HepG2 (cell line): ENCODE data around the gene MAD2L2. TPM values are rescaled to one million over a fixed set of nuclear protein-coding genes. Genes with fewer than 3 reads are reported as not detected.

Experiments
- EP300 ChIP-seq, 3 experiments: sonication (generic) in 1 of 3; formaldehyde crosslinking in 1 of 3; IDR thresholded peaks; 2 replicates each; pipeline versions ENCODE4 v1.5.1 to v1.6.1; 2011 to 2020; ENCODE audit warnings: low read depth in 2 of 3, low read length in 2 of 3, borderline replicate concordance in 1 of 3, improper control_type of control experiment in 1 of 3, mild to moderate bottlenecking in 1 of 3, missing genetic modification reagents in 1 of 3, moderate library complexity in 1 of 3
- ESRRA ChIP-seq: sonication (generic); formaldehyde crosslinking; IDR thresholded peaks from 2 replicates; pipeline ENCODE4 v1.5.1; 2020; ENCODE audit warnings: mild to moderate bottlenecking, low read depth, missing genetic modification reagents
- FOXK2 ChIP-seq: fragments of 450-650 bp; IDR thresholded peaks from 2 replicates; pipeline ENCODE4 v1.6.1; 2016
- POLR2A ChIP-seq, 2 experiments: IDR thresholded peaks; 2 replicates each; pipeline ENCODE4 v1.6.1; 2011; ENCODE audit warnings: low read depth in 2 of 2, low read length in 2 of 2, mild to moderate bottlenecking in 1 of 2, moderate library complexity in 1 of 2; ENCODE audit not compliant: insufficient read depth in 1 of 2
- POLR2G ChIP-seq: fragments of 200-400 bp; formaldehyde crosslinking; IDR thresholded peaks from 2 replicates; pipeline ENCODE4 v1.6.1; 2018; ENCODE audit warnings: mild to moderate bottlenecking, low read depth, low read length, moderate library complexity
- SRSF9 ChIP-seq: fragments of 200-400 bp; formaldehyde crosslinking; IDR thresholded peaks from 2 replicates; pipeline ENCODE4 v1.6.1; 2018; ENCODE audit warnings: borderline replicate concordance, mild to moderate bottlenecking, low read depth, low read length; ENCODE audit not compliant: insufficient read depth, poor library complexity, severe bottlenecking
- ZNF124 ChIP-seq: sonication (generic); formaldehyde crosslinking; IDR thresholded peaks from 2 replicates; pipeline ENCODE4 v1.4.0; 2020; ENCODE audit warnings: missing genetic modification reagents
- ZNF292 ChIP-seq: sonication (generic); formaldehyde crosslinking; IDR thresholded peaks from 2 replicates; pipeline ENCODE4 v1.8.1; 2022; ENCODE audit warnings: mild to moderate bottlenecking, low read depth, missing genetic modification reagents, borderline replicate concordance
- ZNF441 ChIP-seq: sonication (generic); formaldehyde crosslinking; IDR thresholded peaks from 2 replicates; pipeline ENCODE4 v1.7.0; 2021; ENCODE audit warnings: missing genetic modification reagents, borderline replicate concordance
- ZSCAN20 ChIP-seq: sonication (generic); formaldehyde crosslinking; IDR thresholded peaks from 2 replicates; pipeline ENCODE4 v1.4.0; 2020; ENCODE audit warnings: missing genetic modification reagents, mild to moderate bottlenecking, borderline replicate concordance
- polyA plus RNA-seq, 8 experiments: library from polyadenylated mRNA; depleted of rRNA in 3 of 8; stranded (reverse) in 7 of 8; unstranded in 1 of 8; fragments of >200 nt; fragmentation: Illumina TruSeq in 4 of 8; extraction: Trizol in 4 of 8; gene quantifications; 2 replicates each; pipeline versions ENCODE4 v1.2.1 to v1.2.3, GENCODE V29; 2011 to 2016; ENCODE audit warnings: low read depth in 4 of 8, missing spikeins in 1 of 8, mixed read lengths in 1 of 8; ENCODE audit not compliant: insufficient read depth in 1 of 8
- total RNA-seq, 5 experiments: library from RNA; depleted of rRNA; stranded (reverse); fragments of >200 nt; fragmentation: Illumina TruSeq; extraction: Trizol; gene quantifications; 2 replicates each; pipeline ENCODE4 v1.2.3, GENCODE V29; 2016; ENCODE audit warnings: low read depth in 1 of 5
- TF ChIP-seq, protein P1 (sequence below): sonication (generic); formaldehyde crosslinking; conservative IDR thresholded peaks from 2 replicates; pipeline ENCODE4 v1.4.0; 2020; ENCODE audit warnings: mild to moderate bottlenecking, missing genetic modification reagents, moderate library complexity
- TF ChIP-seq, protein P2 (sequence below): sonication (generic); formaldehyde crosslinking; IDR thresholded peaks from 2 replicates; pipeline ENCODE4 v1.4.0; 2020; ENCODE audit warnings: missing genetic modification reagents
- TF ChIP-seq, protein P3 (sequence below): sonication (generic); formaldehyde crosslinking; IDR thresholded peaks from 2 replicates; pipeline ENCODE4 v1.5.1; 2020; ENCODE audit warnings: mild to moderate bottlenecking, missing genetic modification reagents, borderline replicate concordance
- TF ChIP-seq, protein P4 (sequence below): sonication (generic); formaldehyde crosslinking; IDR thresholded peaks from 2 replicates; pipeline ENCODE4 v1.4.0; 2020; ENCODE audit warnings: mild to moderate bottlenecking, missing genetic modification reagents

Gene MAD2L2
- total and polyA plus RNA-seq, 2 of the 13 experiments (the other 11 are each of a cell fraction or from before 2014, with no cell fraction given): 51.8 to 53.8 TPM

DNA sequence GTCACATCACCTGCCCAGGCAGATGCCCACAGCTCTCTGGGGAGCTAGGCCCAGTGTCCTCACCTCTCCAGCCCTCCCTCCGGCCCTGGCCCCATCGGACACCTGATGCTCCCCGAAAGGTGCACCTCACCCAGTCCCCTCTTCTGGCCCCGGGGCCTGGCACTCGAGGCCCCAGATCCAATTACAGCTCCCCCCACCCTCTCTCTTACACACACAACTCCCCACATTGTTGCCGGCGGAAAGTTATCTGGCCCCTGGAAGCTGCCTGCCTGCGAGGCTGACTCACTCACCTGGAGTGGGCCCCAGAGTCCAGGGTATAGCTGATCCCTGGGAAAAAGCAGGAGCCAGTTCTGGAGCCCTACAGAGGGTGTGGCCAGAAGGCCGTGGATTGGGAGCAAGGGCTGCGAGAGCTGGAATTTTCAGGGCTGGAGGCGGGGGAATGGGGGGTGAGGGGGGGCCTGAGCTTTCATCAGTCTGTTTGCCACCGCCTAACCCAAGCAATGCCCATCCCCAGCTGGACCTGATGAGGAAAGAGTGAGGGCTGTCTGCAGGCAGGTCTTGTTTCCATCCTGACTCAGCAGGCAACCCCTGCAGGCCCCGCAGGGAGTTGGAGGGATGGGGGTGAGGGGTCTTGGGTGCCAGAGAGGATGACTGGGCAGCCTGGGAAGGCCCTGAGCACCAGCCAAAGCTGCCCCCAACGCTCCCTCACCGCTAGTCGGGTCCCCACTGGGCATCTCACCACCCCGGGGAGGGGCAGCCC, 27.7 kb downstream of the MAD2L2 start (continued):
- TF ChIP-seq, protein P1, sequence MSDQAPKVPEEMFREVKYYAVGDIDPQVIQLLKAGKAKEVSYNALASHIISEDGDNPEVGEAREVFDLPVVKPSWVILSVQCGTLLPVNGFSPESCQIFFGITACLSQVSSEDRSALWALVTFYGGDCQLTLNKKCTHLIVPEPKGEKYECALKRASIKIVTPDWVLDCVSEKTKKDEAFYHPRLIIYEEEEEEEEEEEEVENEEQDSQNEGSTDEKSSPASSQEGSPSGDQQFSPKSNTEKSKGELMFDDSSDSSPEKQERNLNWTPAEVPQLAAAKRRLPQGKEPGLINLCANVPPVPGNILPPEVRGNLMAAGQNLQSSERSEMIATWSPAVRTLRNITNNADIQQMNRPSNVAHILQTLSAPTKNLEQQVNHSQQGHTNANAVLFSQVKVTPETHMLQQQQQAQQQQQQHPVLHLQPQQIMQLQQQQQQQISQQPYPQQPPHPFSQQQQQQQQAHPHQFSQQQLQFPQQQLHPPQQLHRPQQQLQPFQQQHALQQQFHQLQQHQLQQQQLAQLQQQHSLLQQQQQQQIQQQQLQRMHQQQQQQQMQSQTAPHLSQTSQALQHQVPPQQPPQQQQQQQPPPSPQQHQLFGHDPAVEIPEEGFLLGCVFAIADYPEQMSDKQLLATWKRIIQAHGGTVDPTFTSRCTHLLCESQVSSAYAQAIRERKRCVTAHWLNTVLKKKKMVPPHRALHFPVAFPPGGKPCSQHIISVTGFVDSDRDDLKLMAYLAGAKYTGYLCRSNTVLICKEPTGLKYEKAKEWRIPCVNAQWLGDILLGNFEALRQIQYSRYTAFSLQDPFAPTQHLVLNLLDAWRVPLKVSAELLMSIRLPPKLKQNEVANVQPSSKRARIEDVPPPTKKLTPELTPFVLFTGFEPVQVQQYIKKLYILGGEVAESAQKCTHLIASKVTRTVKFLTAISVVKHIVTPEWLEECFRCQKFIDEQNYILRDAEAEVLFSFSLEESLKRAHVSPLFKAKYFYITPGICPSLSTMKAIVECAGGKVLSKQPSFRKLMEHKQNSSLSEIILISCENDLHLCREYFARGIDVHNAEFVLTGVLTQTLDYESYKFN (CRISPR knock-in tag): peak; percentile 86
- TF ChIP-seq ZNF124 (CRISPR knock-in tag) (0 out of 2 replicates have a peak, but pooled peaks have one; percentile 33), ZNF292 (CRISPR knock-in tag) (peak; percentile 73; the same call in 1 of the 2 replicates), ZNF441 (CRISPR knock-in tag) (no peak), SRSF9 (no peak), EP300 (IDR thresholded peaks at IDR 0.05; ENCODE audit: low read depth in 2 of 2, low read length in 2 of 2) (0 out of 4 replicates have a peak, but pooled peaks of 1 of the 2 experiments have one; percentile 32), EP300 (CRISPR knock-in tag; IDR thresholded peaks at IDR 0.05; ENCODE audit: borderline replicate concordance) (no peak), POLR2A (IDR thresholded peaks at IDR 0.05; ENCODE audit: insufficient read depth in 1 of 2, low read depth in 2 of 2, low read length in 2 of 2) (peak; percentile 46 to 52; a peak in 2 of 4 replicates), FOXK2 (no peak), ZSCAN20 (CRISPR knock-in tag) (no peak), POLR2G (peak; percentile 72), ESRRA (CRISPR knock-in tag) (0 out of 2 replicates have a peak, but pooled peaks have one; percentile 31)
- TF ChIP-seq, protein P2, sequence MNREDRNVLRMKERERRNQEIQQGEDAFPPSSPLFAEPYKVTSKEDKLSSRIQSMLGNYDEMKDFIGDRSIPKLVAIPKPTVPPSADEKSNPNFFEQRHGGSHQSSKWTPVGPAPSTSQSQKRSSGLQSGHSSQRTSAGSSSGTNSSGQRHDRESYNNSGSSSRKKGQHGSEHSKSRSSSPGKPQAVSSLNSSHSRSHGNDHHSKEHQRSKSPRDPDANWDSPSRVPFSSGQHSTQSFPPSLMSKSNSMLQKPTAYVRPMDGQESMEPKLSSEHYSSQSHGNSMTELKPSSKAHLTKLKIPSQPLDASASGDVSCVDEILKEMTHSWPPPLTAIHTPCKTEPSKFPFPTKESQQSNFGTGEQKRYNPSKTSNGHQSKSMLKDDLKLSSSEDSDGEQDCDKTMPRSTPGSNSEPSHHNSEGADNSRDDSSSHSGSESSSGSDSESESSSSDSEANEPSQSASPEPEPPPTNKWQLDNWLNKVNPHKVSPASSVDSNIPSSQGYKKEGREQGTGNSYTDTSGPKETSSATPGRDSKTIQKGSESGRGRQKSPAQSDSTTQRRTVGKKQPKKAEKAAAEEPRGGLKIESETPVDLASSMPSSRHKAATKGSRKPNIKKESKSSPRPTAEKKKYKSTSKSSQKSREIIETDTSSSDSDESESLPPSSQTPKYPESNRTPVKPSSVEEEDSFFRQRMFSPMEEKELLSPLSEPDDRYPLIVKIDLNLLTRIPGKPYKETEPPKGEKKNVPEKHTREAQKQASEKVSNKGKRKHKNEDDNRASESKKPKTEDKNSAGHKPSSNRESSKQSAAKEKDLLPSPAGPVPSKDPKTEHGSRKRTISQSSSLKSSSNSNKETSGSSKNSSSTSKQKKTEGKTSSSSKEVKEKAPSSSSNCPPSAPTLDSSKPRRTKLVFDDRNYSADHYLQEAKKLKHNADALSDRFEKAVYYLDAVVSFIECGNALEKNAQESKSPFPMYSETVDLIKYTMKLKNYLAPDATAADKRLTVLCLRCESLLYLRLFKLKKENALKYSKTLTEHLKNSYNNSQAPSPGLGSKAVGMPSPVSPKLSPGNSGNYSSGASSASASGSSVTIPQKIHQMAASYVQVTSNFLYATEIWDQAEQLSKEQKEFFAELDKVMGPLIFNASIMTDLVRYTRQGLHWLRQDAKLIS (CRISPR knock-in tag): no peak
- TF ChIP-seq, protein P3, sequence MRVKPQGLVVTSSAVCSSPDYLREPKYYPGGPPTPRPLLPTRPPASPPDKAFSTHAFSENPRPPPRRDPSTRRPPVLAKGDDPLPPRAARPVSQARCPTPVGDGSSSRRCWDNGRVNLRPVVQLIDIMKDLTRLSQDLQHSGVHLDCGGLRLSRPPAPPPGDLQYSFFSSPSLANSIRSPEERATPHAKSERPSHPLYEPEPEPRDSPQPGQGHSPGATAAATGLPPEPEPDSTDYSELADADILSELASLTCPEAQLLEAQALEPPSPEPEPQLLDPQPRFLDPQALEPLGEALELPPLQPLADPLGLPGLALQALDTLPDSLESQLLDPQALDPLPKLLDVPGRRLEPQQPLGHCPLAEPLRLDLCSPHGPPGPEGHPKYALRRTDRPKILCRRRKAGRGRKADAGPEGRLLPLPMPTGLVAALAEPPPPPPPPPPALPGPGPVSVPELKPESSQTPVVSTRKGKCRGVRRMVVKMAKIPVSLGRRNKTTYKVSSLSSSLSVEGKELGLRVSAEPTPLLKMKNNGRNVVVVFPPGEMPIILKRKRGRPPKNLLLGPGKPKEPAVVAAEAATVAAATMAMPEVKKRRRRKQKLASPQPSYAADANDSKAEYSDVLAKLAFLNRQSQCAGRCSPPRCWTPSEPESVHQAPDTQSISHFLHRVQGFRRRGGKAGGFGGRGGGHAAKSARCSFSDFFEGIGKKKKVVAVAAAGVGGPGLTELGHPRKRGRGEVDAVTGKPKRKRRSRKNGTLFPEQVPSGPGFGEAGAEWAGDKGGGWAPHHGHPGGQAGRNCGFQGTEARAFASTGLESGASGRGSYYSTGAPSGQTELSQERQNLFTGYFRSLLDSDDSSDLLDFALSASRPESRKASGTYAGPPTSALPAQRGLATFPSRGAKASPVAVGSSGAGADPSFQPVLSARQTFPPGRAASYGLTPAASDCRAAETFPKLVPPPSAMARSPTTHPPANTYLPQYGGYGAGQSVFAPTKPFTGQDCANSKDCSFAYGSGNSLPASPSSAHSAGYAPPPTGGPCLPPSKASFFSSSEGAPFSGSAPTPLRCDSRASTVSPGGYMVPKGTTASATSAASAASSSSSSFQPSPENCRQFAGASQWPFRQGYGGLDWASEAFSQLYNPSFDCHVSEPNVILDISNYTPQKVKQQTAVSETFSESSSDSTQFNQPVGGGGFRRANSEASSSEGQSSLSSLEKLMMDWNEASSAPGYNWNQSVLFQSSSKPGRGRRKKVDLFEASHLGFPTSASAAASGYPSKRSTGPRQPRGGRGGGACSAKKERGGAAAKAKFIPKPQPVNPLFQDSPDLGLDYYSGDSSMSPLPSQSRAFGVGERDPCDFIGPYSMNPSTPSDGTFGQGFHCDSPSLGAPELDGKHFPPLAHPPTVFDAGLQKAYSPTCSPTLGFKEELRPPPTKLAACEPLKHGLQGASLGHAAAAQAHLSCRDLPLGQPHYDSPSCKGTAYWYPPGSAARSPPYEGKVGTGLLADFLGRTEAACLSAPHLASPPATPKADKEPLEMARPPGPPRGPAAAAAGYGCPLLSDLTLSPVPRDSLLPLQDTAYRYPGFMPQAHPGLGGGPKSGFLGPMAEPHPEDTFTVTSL (CRISPR knock-in tag): 0 out of 2 replicates have a peak, but pooled peaks have one; percentile 32
- TF ChIP-seq, protein P4, sequence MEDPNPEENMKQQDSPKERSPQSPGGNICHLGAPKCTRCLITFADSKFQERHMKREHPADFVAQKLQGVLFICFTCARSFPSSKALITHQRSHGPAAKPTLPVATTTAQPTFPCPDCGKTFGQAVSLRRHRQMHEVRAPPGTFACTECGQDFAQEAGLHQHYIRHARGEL (CRISPR knock-in tag): no peak
